ENCODE results near the gene TYMS. TPM values are rescaled to one million over a fixed set of nuclear protein-coding genes. Genes with fewer than 3 reads are reported as not detected.
A peak's percentile ranks its signal among the peaks of the same experiment; 100 is the strongest.
"Not testable (repeated sequence)": the region's sequence is repeated elsewhere in the genome, so short reads cannot be mapped to it uniquely, and the experiment has no call there.

The TYMS gene
- total RNA-seq, 1 donor from 2014 or later: 67.4 TPM

DNA sequence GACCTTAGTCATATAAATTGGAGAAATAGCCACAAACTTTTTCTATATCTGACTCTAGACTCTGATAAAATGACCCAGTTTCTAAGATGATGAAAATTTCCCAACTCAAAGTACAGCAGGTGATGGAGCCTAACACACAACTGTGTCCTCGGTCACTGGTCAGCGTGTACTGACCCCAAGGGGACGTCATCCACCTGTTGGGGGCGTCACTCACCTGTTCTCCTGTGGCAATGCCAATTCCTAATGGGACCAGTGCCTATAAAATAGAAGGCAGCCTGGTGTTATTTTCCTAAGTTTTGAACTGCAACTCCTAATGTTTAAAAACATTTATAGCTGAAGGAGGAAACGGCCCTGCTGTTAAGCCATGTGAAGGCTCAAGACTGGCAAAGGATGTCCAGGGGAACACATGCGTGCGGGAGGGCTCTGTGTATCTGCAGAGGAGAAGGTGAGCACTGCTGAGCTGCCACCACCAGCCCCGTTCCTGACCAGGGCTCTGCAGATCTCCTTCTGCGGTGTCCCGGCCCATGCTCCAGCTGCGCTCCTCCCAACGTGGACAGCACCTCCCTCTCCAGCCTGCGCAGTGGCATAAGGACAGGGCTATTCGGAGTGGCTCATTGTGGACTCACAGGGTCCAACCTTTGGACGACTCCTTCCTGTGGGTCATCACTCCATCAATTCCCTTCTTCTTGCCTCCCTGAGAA lies 21.2 kb downstream of the TYMS start:
- Mint-ChIP-seq H3K27ac (no peak overlapping the region), H3K4me1 (ENCODE audit: low read depth) (peaks cover 11% of the 10 kb centered on the region), H3K27me3 (no peaks in the 10 kb centered on the region), H3K9me3 (ENCODE audit: low read depth) (no peaks in the 10 kb centered on the region), H3K4me3 (ENCODE audit: low read depth) (no peak overlapping the region), H3K36me3 (ENCODE audit: insufficient read depth) (peaks cover 10% of the 10 kb centered on the region)
- DNase-seq (ENCODE audit: low spot score, unreplicated experiment): no peak
- no peak for TF ChIP-seq CTCF (IDR thresholded peaks at IDR 0.05; ENCODE audit: unreplicated experiment)

GRCh38 chr18:679516-679915 lies 22.1 kb downstream of the TYMS start:
- H3K36me3 Mint-ChIP-seq (ENCODE audit: insufficient read depth): peaks cover 10% of the 10 kb centered on the region
- no peak overlapping the region for H3K4me3 Mint-ChIP-seq (ENCODE audit: low read depth)
- no peak overlapping the region for H3K27ac Mint-ChIP-seq
- no peaks in the 10 kb centered on the region for H3K9me3 Mint-ChIP-seq (ENCODE audit: low read depth)
- DNase-seq (ENCODE audit: low spot score, unreplicated experiment): no peak
- no peaks in the 10 kb centered on the region for H3K27me3 Mint-ChIP-seq
- peaks cover 13% of the 10 kb centered on the region for H3K4me1 Mint-ChIP-seq (ENCODE audit: low read depth)
- TF ChIP-seq CTCF (IDR thresholded peaks at IDR 0.05; ENCODE audit: unreplicated experiment): no peak

- peaks cover 13% of the 10 kb centered on the region for H3K4me1 Mint-ChIP-seq (ENCODE audit: low read depth)
- H3K4me3 Mint-ChIP-seq (ENCODE audit: low read depth): no peak overlapping the region
- peaks cover 10% of the 10 kb centered on the region for H3K36me3 Mint-ChIP-seq (ENCODE audit: insufficient read depth)
- H3K27me3 Mint-ChIP-seq: no peaks in the 10 kb centered on the region
- H3K9me3 Mint-ChIP-seq (ENCODE audit: low read depth): no peaks in the 10 kb centered on the region
- no peak for TF ChIP-seq CTCF (IDR thresholded peaks at IDR 0.05; ENCODE audit: unreplicated experiment)
- H3K27ac Mint-ChIP-seq: no peak overlapping the region
- DNase-seq (ENCODE audit: low spot score, unreplicated experiment): no peak
These were observed 22.9 kb downstream of the TYMS start for GRCh38 chr18:680392-680791.

- H3K27me3 Mint-ChIP-seq: no peaks in the 10 kb centered on the region
These were observed 24.5 kb downstream of the TYMS start for GRCh38 chr18:681985-682384.

GRCh38 chr18:682416-682815 lies 25.0 kb downstream of the TYMS start:
- H3K27ac Mint-ChIP-seq; H3K9me3 Mint-ChIP-seq (ENCODE audit: low read depth); H3K36me3 Mint-ChIP-seq (ENCODE audit: insufficient read depth); DNase-seq (ENCODE audit: low spot score, unreplicated experiment); H3K4me3 Mint-ChIP-seq (ENCODE audit: low read depth); H3K27me3 Mint-ChIP-seq: not testable (repeated sequence)
- H3K4me1 Mint-ChIP-seq (ENCODE audit: low read depth): peaks cover 19% of the 10 kb centered on the region

More at GRCh38 chr18:681985-682384, 24.5 kb downstream of the TYMS start:
- peaks cover 9% of the 10 kb centered on the region for H3K36me3 Mint-ChIP-seq (ENCODE audit: insufficient read depth)
- H3K4me1 Mint-ChIP-seq (ENCODE audit: low read depth): peaks cover 19% of the 10 kb centered on the region
- no peak overlapping the region for H3K27ac Mint-ChIP-seq
- DNase-seq (ENCODE audit: low spot score, unreplicated experiment): no peak
- TF ChIP-seq CTCF (IDR thresholded peaks at IDR 0.05; ENCODE audit: unreplicated experiment): no peak
- no peak overlapping the region for H3K4me3 Mint-ChIP-seq (ENCODE audit: low read depth)
- H3K9me3 Mint-ChIP-seq (ENCODE audit: low read depth): no peaks in the 10 kb centered on the region

GRCh38 chr18:682833-683232 lies 25.4 kb downstream of the TYMS start:
- peak overlapping the region; percentile 31 for H3K27ac Mint-ChIP-seq
- H3K4me3 Mint-ChIP-seq (ENCODE audit: low read depth): no peak overlapping the region
- peaks cover 19% of the 10 kb centered on the region for H3K4me1 Mint-ChIP-seq (ENCODE audit: low read depth)
- peaks cover 10% of the 10 kb centered on the region for H3K36me3 Mint-ChIP-seq (ENCODE audit: insufficient read depth)
- no peaks in the 10 kb centered on the region for H3K27me3 Mint-ChIP-seq
- no peaks in the 10 kb centered on the region for H3K9me3 Mint-ChIP-seq (ENCODE audit: low read depth)
- DNase-seq (ENCODE audit: low spot score, unreplicated experiment): no peak
- no peak for TF ChIP-seq CTCF (IDR thresholded peaks at IDR 0.05; ENCODE audit: unreplicated experiment)

Data from progenitor cell of endocrine pancreas (in vitro differentiated cells).